Activated CD4-positive, alpha-beta T cell treated with anti-CD3 and anti-CD28 coated beads for 4 hours (primary cell): ENCODE data around the gene RENBP.

Experiments used
- DNase-seq, 2 donors: peaks; one replicate each; pipeline ENCODE4 v3.0.0-alpha.2; 2020

RENBP gene

GRCh38 chrX:153885968-153886903, 58.2 kb downstream of the RENBP start, which contains the start of gene L1CAM:
Gene L1CAM, minus strand, starts transcription at chrX:153886173. Its CDS starts 10,337 bp downstream, at chrX:153875836.
- peak; percentile 32 to 37 for DNase-seq
